DMS153 (cell line): ENCODE measurements around the gene SYNGR3.
"Not testable (repeated sequence)": the region's sequence is repeated elsewhere in the genome, so short reads cannot be mapped to it uniquely, and the experiment has no call there.

Source experiments
- DNase-seq: peaks from one replicate; lab custom pipeline; 2025; lab: John Stamatoyannopoulos, UW

Gene SYNGR3

DNA sequence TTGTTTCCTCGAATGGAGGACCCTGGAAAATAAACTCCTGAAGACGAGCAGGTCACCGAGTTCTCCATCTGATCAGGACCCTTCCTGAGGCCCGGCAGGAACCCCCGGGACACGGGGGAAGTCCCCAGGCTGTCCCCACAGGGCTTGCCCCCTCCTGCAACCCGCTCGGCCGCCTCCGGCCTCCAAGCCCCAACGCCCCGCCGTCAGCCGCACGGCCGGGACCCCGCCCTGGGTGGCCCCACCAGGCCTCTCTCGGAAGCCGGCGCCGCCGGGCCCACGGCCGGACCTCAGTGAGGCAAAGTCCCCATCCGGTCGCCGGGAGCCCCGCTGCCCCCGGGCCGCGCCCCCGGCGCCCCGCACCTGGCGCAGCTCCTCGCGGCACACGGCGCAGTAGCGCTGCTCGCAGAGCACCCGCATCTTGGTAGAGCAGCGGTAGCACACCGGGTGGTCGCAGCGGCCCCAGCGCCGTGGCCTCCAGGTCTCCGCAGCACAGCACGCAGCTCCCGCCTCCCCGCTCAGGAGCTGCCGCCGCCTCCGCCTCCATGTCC lies 19.5 kb downstream of the SYNGR3 start:
- DNase-seq, result no peak

DNA sequence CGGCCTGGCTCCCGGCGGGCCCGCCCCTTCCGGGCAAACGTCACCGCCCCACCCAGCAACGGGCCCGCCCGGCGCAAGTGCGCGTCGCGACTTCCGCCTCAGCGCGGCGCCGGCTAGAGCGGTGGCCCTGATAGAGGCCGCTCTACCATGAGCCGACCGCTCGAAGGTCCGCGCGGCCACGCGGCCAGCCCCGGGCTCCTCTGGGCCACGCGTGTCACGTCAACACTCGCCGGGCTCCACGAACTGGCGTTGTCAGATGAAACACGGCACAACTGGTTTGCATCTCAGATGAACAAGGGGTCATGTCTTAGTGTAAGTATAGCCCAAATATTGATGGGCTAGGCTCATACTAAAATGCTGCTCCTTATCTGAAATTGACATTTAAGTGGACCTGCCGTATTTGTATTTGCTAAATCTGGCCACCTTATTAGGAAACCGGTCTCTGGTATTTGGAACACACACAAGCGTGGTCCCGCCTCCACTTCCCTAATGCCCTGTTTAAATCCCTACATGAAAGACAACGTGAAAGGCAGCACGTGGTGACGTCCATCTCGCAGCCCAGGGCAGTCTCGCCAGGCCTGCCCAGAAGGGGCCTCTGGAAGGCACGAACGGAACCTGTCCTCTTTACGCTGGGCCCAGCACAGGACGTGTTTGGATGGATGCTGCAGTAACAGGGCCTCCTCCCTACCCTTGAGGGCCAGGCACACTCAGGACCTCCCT lies 20.2 kb downstream of the SYNGR3 start, which contains the start of gene ZNF598:
ZNF598 (minus strand) TSS at position 31 of the 720 bp plus-strand sequence.
- DNase-seq, result peak; percentile 75

DNA sequence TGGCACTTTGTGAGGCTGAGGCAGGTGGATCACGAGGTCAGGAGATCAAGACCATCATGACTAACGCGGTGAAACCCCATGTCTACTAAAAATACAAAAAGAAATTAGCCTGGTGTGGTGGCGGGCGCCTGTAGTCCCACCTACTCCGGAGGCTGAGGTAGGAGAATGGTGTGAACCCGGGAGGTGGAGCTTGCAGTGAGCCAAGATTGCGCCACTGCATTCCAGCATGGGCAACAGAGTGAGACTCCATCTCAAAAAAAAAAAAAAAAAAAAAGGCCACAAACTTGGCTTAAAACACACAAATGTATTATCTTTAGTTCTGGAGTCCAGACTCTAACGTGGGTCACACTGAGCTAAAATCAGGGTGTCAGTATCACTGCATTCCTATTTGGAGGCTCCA lies 22.0 kb downstream of the SYNGR3 start:
- not testable (repeated sequence) for DNase-seq

DNA sequence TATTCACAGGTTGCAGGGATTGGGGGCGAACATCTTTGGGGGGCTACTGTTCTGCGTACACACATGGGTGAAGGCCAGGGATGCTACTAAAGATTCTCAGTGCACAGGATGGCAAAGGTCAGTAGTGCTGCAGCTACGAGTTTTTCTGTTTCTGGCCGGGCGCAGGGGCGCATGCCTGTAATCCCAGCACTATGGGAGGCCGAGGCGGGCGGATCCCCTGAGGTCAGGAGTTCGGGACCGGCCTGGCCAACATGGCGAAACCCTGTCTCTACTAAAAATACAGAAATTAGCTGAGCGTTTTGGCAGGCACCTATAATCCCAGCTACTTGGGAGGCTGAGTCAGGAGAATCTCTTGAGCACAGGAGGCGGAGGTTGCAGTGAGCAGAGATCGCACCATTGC lies 23.8 kb downstream of the SYNGR3 start:
- DNase-seq, result no peak

DNA sequence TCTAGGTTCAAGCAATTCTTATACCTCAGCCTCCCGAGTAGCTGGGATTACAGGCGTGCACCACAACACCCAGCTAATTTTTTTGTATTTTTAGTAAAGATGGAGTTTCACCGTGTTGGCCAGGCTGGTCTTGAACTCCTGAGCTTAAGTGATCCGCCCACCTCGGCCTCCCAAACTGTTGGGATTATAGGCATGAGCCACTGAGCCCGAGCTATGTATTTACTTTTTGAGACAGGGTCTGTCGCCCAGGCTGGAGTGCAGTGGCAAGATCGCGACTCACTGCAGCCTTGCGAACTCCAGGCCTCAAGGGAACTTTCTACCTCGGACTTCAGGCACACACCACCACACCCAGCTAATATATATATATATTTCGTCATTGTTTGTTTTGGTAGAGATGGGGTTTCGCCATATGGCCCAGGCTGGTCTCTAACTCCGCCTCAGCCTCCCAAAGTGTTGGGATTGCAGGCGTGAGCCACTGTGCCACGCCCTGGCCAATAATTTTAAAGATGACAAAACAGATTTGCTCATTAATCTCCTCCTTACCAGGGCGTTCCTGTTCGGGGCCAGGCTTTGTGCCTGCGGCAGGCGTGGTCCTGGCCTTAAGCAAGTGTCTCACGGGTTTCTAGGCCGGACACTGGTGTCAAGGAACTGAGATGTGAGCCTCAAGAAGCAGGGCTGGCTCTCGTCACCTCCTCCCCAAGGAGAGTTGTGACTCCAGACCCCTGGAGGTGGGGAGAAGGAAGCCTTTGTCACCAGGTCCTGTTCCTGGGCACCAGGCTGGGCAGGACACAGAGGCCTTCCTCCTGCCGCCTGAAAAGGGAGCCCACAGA lies 25.6 kb downstream of the SYNGR3 start:
- no peak for DNase-seq

DNA sequence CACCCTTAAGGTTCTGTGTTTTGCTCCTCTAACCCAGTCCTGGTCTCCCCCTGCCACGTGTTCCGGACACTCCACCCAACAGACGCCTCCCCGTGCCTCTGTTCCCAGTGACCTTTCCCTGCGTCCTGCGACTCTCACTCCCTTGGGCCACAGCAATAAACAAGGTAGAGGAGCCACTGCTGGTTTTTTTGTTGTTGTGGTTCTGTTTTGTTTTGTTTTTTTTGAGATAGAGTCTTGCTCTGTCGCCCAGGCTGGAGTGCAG lies 26.1 kb downstream of the SYNGR3 start:
- no peak for DNase-seq

DNA sequence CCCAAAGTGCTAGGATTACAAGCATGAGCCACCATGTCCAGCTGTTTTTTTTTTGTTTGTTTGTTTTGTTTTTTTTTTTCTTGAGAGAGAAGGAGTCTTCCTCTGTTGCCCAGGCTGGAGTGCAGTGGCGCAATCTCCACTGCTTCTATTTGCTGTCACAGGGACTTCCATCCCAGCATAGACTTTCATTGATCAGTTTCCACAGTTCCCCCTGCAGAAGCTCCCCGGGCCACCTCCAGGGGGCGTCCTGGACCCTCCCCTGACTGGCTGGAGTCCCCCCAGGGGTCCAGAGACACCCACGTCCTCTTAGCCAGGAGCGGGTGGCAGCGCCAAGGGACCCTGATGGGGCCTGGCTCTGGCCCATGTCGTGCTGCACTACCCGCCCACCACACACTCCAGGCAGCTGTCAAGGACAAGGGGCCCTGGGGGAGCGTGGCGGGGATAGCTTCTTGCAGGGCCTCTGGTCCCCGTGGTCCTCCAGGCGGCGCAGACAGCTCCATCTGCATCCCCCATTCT lies 26.7 kb downstream of the SYNGR3 start:
- no peak for DNase-seq

DNA sequence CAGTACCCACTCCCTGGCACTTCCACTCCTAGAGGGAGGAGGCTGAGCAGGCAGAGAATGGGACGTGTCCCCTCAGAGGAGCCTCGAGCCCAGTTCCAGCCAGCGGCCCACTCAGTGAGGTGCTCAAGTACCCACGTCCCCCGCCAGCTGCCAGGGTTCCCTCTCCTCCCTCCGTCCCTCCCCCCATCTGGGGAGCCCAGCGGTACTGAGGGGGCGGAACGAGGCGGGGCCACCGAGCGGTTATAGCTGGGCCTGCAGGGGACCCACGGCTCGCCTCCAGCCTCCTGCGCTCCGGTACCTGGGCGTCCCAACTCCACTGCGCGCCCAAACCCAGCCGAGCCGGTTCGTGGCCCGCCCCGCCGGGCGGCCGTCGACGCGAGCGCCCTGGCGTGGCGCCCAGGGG lies 29.7 kb downstream of the SYNGR3 start, which contains the start of gene NPW:
NPW (plus strand) TSS at position 268 of the 403 bp plus-strand sequence.
- no peak for DNase-seq

DNA sequence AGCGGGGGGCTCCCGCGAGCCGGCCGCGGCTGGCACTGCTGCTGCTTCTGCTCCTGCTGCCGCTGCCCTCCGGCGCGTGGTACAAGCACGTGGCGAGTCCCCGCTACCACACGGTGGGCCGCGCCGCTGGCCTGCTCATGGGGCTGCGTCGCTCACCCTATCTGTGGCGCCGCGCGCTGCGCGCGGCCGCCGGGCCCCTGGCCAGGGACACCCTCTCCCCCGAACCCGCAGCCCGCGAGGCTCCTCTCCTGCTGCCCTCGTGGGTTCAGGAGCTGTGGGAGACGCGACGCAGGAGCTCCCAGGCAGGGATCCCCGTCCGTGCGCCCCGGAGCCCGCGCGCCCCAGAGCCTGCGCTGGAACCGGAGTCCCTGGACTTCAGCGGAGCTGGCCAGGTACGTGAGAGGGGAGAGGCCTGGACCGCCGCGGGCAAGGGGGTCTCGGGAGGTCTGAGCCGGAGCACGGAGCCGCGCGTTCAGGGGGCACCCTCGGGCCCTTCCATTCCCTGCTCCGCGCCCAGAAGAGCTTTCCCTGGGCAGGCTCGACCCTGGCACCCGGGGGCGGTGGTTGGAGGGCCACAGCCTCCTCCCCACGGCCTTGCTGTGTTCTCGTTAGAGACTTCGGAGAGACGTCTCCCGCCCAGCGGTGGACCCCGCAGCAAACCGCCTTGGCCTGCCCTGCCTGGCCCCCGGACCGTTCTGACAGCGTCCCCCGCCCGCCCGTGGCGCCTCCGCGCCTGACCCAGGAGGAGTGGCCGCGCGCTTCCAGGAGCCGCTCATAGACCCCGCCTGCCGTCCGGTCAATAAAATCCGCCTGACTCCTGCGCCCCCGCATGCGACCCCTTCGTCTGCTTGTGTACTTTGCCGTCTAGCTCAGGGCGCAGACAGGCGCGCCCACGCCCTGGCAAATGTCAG lies 30.4 kb downstream of the SYNGR3 start:
- DNase-seq, result no peak

DNA sequence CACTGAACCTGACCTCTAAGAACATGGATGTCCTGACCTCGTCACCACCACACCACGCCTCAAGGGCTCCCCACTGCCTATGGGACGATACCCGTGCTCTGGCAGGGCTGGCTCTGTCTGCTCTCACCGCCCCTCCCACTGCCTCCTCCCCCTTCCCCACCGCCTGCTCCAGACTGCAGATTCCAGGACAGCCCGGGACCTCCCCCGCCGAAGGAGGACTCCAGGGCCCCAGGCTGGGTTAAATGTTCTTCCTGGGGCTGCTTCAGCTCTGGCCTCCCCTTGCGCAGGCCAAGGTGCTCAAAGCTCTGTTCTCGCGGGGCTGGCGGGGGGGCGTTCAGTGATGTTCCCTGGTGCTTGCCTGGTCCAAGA lies 32.9 kb downstream of the SYNGR3 start:
- DNase-seq, result no peak

DNA sequence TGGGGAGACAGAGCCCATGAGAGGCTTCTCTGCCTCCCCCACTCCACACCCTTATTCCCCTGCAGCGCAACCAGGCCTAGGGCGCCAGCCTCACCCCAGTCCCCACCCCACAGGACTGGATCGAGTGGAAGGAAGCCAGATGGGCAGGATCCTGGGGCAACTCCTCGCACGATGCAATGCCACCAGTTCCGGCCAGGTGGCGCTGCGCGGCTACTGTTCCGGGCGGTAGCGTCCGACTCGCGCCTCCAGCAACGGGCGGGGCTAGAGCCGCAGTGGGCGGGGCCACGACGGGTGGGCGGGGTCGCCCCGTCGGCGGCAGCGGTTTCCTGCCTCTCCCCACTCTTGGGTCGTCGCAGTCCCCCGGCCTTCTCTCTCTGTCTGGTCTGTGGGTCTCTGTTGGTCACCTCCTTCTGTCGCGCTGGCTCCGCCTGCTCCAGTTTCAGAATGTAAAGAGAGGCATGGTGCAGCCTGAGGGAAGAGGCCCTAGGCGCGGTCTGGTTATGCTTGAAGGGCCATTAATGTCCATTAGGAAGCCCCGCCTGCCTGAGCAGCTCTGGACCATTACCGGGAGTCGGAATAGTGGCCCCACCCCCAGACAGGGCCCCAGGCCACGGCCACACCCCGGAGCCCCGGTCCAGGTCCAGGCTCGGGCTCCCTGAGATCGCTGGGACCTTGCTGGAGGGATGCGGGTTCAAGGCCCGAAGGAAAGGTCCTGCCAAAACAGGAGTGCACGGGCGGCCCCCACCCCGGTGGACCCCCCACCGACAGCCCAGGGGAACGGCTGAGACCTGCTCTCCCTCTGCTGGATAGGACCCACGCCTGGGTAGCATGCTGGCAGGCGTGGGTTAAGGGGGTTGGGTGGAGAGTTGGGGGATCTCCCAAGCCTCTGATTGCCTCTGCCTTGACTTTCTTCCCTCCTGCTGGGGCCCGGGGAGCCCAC lies 33.6 kb downstream of the SYNGR3 start:
- peak; percentile 67 for DNase-seq

DNA sequence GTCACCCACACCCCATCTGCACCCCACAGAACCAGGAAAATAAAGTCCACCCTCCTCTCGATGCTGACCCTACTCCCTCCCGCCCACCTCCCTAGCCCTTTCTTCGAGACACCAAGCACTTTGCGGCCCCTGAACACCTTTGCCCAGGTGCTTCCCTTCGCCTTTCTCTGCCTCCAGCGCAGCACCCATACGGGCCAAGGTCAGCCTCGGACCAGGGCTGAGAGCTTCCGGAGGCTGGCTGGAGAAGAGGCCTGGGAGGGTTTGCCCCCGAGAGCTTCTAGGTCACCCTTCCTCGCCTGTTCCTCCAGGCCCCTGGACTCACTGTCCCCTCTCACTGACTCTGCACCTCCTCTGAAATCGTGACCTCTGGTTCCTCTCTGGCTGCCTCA lies 34.3 kb downstream of the SYNGR3 start:
- no peak for DNase-seq

DNA sequence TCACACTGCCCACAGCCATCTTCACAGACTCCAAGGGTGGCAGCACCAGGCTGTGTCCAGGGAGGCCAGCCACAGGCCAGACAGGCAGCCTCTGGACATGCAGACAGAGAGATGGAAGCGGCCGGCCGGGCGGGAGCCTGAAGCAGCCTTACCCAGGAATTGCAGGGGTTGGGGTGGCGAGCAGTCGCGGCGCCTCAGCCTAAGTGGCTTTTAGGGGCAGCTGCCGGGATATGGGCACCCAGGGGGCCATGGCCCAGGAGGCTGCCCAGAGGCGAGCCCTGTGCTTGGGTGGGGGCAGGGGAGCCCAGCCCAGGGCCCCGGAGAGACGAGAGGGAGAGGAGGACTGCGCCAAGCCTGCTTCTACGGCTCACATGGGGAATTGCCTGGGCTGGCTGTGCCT lies 35.5 kb downstream of the SYNGR3 start:
- no peak for DNase-seq

DNA sequence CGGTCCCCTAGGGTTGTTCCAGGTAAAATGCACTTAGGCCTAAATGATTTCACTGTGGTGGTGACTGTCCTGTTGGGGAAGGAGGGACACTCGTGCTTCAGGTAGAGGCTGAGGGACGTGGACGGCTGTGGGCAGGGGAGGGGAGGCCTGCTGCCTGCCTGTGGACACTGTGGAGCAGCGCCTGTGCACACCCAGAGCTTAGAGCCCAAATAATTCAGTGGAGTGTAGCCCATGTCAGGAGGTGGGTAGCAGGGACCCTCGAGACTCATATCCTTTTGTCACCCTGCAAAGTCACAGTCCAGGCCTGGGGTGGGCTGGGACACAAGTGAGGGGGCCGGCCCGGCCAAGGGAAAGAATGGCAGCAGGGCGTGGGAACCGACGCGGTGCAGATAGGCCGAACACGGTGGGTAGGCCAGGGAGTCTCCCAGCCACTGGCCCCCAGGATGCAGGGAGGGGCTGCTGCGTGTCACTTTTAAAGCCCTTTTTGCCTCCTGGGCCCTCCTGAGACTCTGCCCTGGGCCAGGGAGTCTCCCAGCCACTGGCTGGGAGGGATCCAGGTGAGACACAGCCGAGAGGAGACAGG lies 36.2 kb downstream of the SYNGR3 start:
- DNase-seq, result no peak

DNA sequence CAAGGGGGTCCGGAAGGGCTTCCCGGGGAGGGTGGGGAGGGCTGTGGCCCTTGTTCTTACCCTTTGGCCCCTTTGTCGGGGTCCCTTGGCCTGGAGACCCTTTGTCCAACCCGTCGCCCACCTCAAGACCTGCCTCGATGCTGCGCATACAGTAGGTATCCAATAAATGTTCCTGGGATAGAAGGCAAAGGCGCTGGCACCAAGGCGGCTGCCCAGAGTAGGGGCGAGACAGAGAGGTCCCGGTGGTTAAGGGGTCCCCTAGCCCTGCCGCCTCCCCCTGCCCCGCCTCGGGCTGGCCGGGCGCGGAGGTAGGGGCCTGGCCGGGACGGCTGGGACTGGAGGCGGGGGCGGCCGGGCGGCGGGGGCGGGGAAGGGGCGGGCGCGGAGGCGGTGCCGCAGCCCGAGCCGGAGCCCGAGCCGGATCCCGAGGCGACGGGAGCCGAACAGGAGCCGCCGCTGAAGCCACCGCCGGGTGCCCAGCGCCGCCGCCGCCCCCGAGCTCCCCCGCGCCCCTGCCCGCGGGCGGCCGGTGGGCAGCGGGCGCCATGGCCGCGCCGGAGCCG lies 36.8 kb downstream of the SYNGR3 start, which contains the start of gene NHERF2:
NHERF2 (plus strand) TSS at position 442 of the 563 bp plus-strand sequence; CDS start at position 546, 104 bp downstream.
- DNase-seq, result no peak

DNA sequence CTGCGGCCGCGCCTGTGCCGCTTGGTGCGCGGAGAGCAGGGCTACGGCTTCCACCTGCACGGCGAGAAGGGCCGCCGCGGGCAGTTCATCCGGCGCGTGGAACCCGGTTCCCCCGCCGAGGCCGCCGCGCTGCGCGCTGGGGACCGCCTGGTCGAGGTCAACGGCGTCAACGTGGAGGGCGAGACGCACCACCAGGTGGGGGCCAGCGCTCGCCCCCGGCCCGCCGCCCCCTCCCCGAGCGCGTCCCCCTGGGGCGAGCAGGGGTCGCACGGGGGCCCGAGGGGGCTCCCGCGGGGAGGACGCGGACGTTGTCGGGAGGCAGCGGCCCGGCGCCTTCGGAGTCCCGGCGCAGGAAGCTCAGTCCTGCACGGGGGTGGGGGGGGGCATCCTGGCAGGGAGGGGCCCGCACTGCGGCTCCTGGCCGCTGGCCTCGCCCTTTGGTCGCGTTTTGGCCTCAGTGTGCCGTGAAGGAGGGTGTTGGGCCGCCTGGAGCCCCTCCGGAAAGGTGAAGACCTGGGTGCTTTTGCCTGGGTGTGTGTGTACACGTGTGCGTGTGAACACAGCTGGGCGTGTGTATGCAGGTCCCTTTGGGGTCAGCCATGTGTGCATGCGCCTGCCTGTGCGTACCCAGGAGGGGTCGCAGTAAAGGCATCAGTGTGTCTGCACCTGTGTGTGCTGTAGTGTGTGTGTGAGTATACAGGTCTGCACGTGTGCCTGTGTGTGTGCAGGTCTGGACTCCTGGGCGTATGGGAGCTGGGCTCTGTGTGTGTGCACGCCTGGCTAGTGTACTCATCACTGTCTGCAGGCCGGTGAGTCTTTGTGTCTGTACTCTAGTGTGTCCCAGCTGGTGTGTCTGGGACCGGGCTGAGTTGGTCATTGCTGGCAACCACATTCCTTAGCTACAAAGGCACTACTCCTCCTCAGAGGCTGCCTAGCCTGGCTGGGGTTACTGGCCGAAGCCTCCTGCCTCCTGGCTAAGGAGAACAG lies 37.5 kb downstream of the SYNGR3 start:
- DNase-seq, result no peak

DNA sequence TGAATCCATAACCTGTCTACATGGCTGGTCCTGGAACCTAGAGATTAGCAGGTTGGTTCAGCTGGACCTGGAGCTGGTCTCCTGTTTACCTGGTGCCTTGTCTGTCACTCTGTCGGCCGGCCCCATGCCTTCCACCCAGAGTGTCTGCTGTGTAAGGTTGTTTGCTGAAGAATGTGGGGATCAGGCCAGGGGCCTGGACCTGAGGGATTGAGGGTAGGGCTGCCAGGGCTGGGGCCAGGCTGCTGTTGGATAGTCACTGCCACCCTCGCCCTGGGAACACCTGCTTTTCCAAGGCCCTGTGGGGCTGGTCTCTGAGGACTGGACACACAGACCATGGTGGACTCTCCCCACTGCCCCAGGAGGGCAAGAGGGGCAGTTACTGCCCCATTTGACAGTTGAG lies 38.4 kb downstream of the SYNGR3 start:
- no peak for DNase-seq

DNA sequence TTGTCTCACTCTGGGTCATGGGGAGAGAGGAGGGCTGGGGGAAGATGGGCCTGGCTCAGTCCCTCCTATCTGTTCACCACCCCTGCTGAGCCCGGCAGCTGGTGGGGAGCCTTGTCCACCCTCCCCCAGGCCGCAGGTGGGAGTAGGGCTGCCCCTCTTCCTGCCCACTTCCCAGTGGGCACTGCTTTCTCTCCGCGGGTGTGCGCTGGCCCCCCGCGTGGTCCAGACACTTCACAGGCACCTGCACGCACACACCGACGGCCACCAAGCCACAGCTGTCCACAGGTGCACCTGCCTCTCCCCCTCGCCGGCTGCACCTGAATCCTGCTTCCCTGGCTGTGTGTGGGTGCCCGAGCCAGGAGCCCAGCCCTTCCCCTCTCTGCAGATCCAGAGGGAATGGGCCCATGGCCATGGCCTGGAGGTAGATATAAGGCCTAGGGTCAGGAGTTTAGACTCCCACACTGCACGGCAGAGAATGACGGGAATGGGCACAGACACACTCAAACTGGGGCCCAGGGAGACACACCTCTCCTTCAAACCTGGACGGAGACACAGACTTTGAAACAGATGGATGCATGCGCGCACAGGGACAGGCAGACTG lies 39.0 kb downstream of the SYNGR3 start:
- DNase-seq, result no peak
